NCI-H146 treated with DMSO at 0.1 percent for 48 hours (cell line): ENCODE results near the gene BCL2L2.
A peak's percentile ranks its signal among the peaks of the same experiment; 100 is the strongest.
"Not testable (repeated sequence)": the region's sequence is repeated elsewhere in the genome, so short reads cannot be mapped to it uniquely, and the experiment has no call there.

ENCODE experiments used
- DNase-seq: peaks from one replicate; lab custom pipeline; 2025; ENCODE audit not compliant: unreplicated experiment; lab: John Stamatoyannopoulos, UW

Gene BCL2L2

GRCh38 chr14:23322568-23323517 is 16.2 kb downstream of the BCL2L2 start:
- no peak for DNase-seq

GRCh38 chr14:23323838-23324454 is 17.3 kb downstream of the BCL2L2 start:
- DNase-seq, result no peak

- DNase-seq, result no peak
Measured at GRCh38 chr14:23324455-23324846, 17.8 kb downstream of the BCL2L2 start.

- no peak for DNase-seq
Measured at GRCh38 chr14:23324993-23325392, 18.4 kb downstream of the BCL2L2 start.

GRCh38 chr14:23325746-23326145 is 19.1 kb downstream of the BCL2L2 start:
- DNase-seq, result not testable (repeated sequence)

- DNase-seq, result no peak
Measured at GRCh38 chr14:23326491-23327332, 20.1 kb downstream of the BCL2L2 start.

GRCh38 chr14:23327947-23328744 is 21.5 kb downstream of the BCL2L2 start:
- DNase-seq, result peak; percentile 31

GRCh38 chr14:23335623-23336022 is 29.0 kb downstream of the BCL2L2 start:
- DNase-seq, result no peak

- DNase-seq, result no peak
Measured at GRCh38 chr14:23339506-23340268, 33.1 kb downstream of the BCL2L2 start.

GRCh38 chr14:23344481-23344880 is 37.8 kb downstream of the BCL2L2 start:
- DNase-seq, result no peak

GRCh38 chr14:23345987-23346692 is 39.5 kb downstream of the BCL2L2 start:
- DNase-seq, result no peak

- DNase-seq, result no peak
Measured at GRCh38 chr14:23346693-23347405, 40.2 kb downstream of the BCL2L2 start.

GRCh38 chr14:23347406-23348296 is 41.0 kb downstream of the BCL2L2 start:
- DNase-seq, result no peak

GRCh38 chr14:23348297-23348655 is 41.6 kb downstream of the BCL2L2 start:
- DNase-seq, result no peak

GRCh38 chr14:23349156-23349845 is 42.7 kb downstream of the BCL2L2 start:
- no peak for DNase-seq

- no peak for DNase-seq
Measured at GRCh38 chr14:23351681-23352505, 45.3 kb downstream of the BCL2L2 start.
